Measurements from ENCODE around the gene RNPEP.

Gene RNPEP

GRCh38 chr1:201946224-201946908 lies 36.1 kb upstream of the RNPEP start, which contains the start of gene LMOD1:
Gene LMOD1, minus strand, starts transcription at chr1:201946548. Its CDS starts 208 bp downstream, at chr1:201946340.
- H3K79me2 ChIP-seq (ENCODE audit: insufficient read depth, low read length) = no peaks in the 10 kb centered on the region
- no peak within 1 kb of the TSS for H3K9ac ChIP-seq (ENCODE audit: low read length)
- H3K27me3 ChIP-seq (ENCODE audit: low read length) = no peaks in the 10 kb centered on the region
- H3K9me2 ChIP-seq (replicated peaks; ENCODE audit: insufficient read depth, low read length) = no peaks in the 10 kb centered on the region
- no peaks in the 10 kb centered on the region for H3F3A ChIP-seq (ENCODE audit: insufficient read depth)
- H4K20me1 ChIP-seq (ENCODE audit: low read depth, low read length) = no peaks in the 10 kb centered on the region
- no peaks in the 10 kb centered on the region for H3K36me3 ChIP-seq (ENCODE audit: low read length)
- H3K4me3 ChIP-seq (ENCODE audit: insufficient read depth, low read length, poor library complexity, severe bottlenecking) = no peak within 1 kb of the TSS
- H3K4me2 ChIP-seq (ENCODE audit: low read depth, low read length, poor library complexity, severe bottlenecking) = no peak within 1 kb of the TSS
- H3K27ac ChIP-seq (ENCODE audit: low read depth, low read length) = no peak within 1 kb of the TSS
- no peaks in the 10 kb centered on the region for H3K9me3 ChIP-seq (ENCODE audit: insufficient read depth, low read length)
- TF ChIP-seq CTCF (IDR thresholded peaks at IDR 0.05; ENCODE audit: insufficient read depth, low read length, poor library complexity, severe bottlenecking) (no peak), EZH2phosphoT487 (conservative IDR thresholded peaks at IDR 0.05; ENCODE audit: low read length) (no peak)
- no peak within 1 kb of the TSS for H2AFZ ChIP-seq (ENCODE audit: low read depth, low read length, severe bottlenecking)

GRCh38 chr1:201947697-201948008 lies 34.8 kb upstream of the RNPEP start:
- no peak overlapping the region for H3K9ac ChIP-seq (ENCODE audit: low read length)
- no peaks in the 10 kb centered on the region for H3K36me3 ChIP-seq (ENCODE audit: low read length)
- H3K27me3 ChIP-seq (ENCODE audit: low read length) = no peaks in the 10 kb centered on the region
- no peaks in the 10 kb centered on the region for H3F3A ChIP-seq (ENCODE audit: insufficient read depth)
- no peaks in the 10 kb centered on the region for H4K20me1 ChIP-seq (ENCODE audit: low read depth, low read length)
- H3K4me2 ChIP-seq (ENCODE audit: low read depth, low read length, poor library complexity, severe bottlenecking) = no peak overlapping the region
- TF ChIP-seq EZH2phosphoT487 (conservative IDR thresholded peaks at IDR 0.05; ENCODE audit: low read length) (no peak), CTCF (IDR thresholded peaks at IDR 0.05; ENCODE audit: insufficient read depth, low read length, poor library complexity, severe bottlenecking) (no peak)
- H3K79me2 ChIP-seq (ENCODE audit: insufficient read depth, low read length) = no peaks in the 10 kb centered on the region
- no peak overlapping the region for H3K4me3 ChIP-seq (ENCODE audit: insufficient read depth, low read length, poor library complexity, severe bottlenecking)
- no peak overlapping the region for H3K27ac ChIP-seq (ENCODE audit: low read depth, low read length)
- H3K9me3 ChIP-seq (ENCODE audit: insufficient read depth, low read length) = no peaks in the 10 kb centered on the region
- no peak overlapping the region for H2AFZ ChIP-seq (ENCODE audit: low read depth, low read length, severe bottlenecking)
- no peaks in the 10 kb centered on the region for H3K9me2 ChIP-seq (replicated peaks; ENCODE audit: insufficient read depth, low read length)

- Histone ChIP-seq H3K9ac (ENCODE audit: low read length) (no peak overlapping the region), H3K4me2 (ENCODE audit: low read depth, low read length, poor library complexity, severe bottlenecking) (no peak overlapping the region), H3K27me3 (ENCODE audit: low read length) (no peaks in the 10 kb centered on the region), H3K9me2 (replicated peaks; ENCODE audit: insufficient read depth, low read length) (no peaks in the 10 kb centered on the region), H3K4me3 (ENCODE audit: insufficient read depth, low read length, poor library complexity, severe bottlenecking) (no peak overlapping the region), H3K79me2 (ENCODE audit: insufficient read depth, low read length) (no peaks in the 10 kb centered on the region), H3F3A (ENCODE audit: insufficient read depth) (no peaks in the 10 kb centered on the region), H2AFZ (ENCODE audit: low read depth, low read length, severe bottlenecking) (no peak overlapping the region), H3K27ac (ENCODE audit: low read depth, low read length) (no peak overlapping the region), H3K36me3 (ENCODE audit: low read length) (no peaks in the 10 kb centered on the region), H3K9me3 (ENCODE audit: insufficient read depth, low read length) (no peaks in the 10 kb centered on the region), H4K20me1 (ENCODE audit: low read depth, low read length) (no peaks in the 10 kb centered on the region)
- TF ChIP-seq CTCF (IDR thresholded peaks at IDR 0.05; ENCODE audit: insufficient read depth, low read length, poor library complexity, severe bottlenecking) (no peak), EZH2phosphoT487 (conservative IDR thresholded peaks at IDR 0.05; ENCODE audit: low read length) (no peak)
These were observed 33.0 kb upstream of the RNPEP start for GRCh38 chr1:201949491-201949890.
